GM19099 (cell line): ENCODE results near the gene BAG2.

Experiments
- POLR2A ChIP-seq: IDR thresholded peaks from 3 replicates; pipeline ENCODE4 v1.6.1; 2011; ENCODE audit warnings: low read depth; ENCODE audit not compliant: insufficient read length; ENCODE audit errors: extremely low read depth

The BAG2 gene

GRCh38 chr6:57201718-57202117 lies 29.6 kb downstream of the BAG2 start:
- TF ChIP-seq POLR2A: no peak

DNA sequence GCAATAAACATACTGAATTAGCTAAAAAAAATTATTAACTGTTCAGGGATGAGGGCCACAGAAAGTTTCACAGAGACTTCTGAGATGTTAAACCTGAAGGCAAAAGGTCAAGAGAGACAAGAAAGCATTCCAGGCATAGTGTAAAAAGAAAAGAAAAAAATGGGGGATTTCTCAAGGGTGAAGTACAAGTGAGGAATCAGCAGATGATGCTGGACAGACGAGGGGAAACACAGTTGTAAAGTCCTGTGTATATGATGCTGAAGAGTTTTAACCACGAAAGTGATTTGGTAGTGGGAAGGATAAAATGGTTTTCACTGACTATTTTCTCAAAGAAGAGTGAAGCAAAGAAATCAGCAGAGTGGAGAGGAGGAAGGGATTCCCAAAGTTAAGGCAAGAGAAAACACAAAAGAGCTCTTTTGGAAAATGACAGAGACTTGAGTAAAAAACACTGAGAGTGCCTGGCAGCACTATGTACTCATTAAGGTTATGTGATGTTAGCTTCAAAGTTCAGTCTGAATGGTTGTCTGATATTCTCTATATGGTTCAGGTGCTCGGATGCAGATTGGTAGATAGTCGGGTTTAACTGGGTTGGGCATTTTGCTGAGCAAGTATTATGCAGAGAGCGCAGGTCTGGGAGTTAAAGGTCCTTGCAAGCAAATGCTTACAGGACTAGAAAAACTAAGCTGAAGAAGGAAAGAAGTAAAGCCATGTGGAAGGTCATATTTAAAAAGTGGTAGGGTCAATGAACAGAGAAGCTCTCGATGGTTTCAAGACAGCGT lies 33.6 kb downstream of the BAG2 start:
- TF ChIP-seq POLR2A: no peak

- TF ChIP-seq POLR2A: no peak
Observed at GRCh38 chr6:57207141-57207540, 35.0 kb downstream of the BAG2 start.

- no peak for TF ChIP-seq POLR2A
Observed at GRCh38 chr6:57207872-57208271, 35.7 kb downstream of the BAG2 start.

GRCh38 chr6:57209030-57209429 lies 36.9 kb downstream of the BAG2 start:
- TF ChIP-seq POLR2A: no peak

DNA sequence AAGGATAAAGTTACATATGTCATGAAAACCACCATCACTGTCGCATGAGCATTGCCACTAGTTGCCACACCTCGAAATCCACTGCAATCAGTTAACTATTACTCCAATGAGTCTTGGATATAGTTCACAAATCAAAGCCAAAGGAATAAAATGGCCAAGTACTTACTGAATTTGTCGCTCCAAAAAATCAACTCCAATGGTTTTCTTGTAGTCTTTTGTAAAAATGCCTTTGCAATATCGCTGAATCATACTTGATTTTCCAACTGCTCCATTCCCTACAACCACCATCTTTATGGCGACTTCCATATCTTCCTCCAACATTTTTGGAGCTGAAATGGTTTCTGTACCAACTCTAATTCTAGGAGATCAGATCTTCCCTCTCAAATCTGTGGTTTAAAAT lies 37.9 kb downstream of the BAG2 start:
- TF ChIP-seq POLR2A: no peak

GRCh38 chr6:57215260-57215659 lies 43.1 kb downstream of the BAG2 start:
- no peak for TF ChIP-seq POLR2A

DNA sequence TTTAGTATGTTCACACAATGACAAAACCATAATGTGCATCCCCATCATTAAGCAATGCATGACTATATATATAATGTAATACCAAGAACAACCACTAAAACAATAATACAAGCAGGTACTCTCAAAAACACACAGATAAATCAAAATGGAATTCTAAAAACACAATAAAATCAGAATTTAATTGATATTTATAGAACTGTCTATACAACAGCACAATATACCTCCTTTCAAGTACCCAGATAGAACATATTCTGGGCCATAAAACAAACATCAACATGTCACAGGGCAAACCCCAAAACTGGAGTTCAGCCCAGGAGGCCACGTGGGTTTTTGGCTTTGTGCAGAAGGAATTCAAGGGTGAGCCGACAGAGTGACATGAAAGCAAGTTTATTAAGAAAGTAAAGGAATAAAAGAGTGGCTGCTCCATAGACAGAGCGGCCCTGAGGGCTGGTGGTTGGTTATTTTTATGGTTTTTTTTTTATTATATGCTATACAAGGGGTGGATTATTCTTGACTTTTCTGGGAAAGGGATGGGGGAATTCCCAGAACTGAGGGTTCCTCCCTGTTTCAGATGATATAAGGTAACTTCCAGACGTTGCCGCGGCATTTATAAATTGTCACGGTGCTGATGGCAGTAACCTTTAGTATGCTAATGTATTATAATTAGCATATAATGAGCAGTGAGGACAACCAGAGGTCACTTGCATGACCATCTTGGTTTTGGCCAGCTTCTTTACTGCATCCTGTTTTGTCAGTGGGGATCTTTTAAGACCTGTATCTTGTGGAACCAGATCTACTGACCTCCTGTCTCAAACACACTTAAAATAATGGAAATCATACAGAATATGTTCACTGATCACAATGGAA lies 44.3 kb downstream of the BAG2 start:
- no peak for TF ChIP-seq POLR2A

DNA sequence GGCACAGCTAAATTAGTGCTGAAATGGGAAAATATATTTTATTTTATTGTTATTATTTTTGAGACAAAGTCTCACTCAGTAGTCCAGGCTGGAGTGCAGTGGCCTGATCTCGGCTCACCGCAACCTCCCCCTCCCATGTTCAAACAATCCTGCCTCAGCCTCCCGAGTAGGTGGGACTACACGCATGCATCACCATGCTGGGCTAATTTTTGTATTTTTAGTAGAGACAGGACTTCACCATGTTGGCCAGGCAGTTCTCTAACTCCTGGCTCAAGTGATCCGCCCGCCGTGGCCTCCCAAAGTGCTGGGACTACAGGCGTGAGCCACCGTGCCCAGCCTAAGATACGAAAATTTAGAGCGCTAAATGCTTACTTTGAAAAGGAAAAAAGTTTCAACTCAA lies 45.1 kb downstream of the BAG2 start:
- TF ChIP-seq POLR2A: no peak

GRCh38 chr6:57220083-57220703 lies 48.1 kb downstream of the BAG2 start:
- no peak for TF ChIP-seq POLR2A

DNA sequence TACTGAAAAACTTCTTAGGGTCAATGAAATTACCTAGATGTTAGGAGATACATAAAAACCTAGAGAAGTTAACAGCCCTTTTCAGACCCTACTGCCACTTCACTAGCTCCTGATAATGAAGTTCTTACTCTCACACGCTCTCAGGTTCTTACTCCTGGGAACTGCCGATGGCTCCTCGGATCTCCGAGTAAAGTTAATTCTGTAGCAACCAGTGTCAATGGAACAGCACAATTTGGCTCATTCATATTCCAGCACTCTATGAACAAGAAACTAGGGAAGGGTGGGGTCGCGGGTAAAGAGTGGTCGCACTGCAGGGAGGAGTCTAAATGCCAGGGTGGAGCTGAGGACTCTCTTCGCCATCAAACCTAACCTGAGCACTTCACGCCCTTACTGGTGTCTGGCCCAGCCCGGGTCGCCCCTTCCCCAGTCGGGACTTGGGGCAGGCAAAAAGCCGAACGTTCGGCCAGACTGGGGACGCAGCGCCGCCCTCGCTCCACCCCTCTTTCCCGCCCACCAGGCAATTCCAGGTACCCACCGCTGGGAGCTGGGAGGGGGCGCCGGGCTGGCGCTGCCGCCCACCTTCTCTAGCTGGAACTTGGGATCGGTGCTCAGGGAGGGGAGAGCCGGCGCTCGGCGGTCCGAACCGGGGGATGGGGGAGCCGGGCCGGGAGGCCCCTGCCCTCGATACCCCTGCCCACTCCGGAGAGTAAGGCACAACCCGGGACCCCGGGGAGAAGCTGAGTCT lies 49.2 kb downstream of the BAG2 start:
- TF ChIP-seq POLR2A: peak; percentile 53

GRCh38 chr6:57221936-57222742 lies 50.0 kb downstream of the BAG2 start, which contains the start of gene RAB23:
Gene RAB23 (minus strand): TSS chr6:57222307. CDS start chr6:57210380, 11,927 bp downstream.
- TF ChIP-seq POLR2A: peak; percentile 79

GRCh38 chr6:57222743-57223077 lies 50.6 kb downstream of the BAG2 start:
- no peak for TF ChIP-seq POLR2A

- TF ChIP-seq POLR2A: no peak
Observed at GRCh38 chr6:57224769-57225515, 52.8 kb downstream of the BAG2 start.

- TF ChIP-seq POLR2A: no peak
Observed at GRCh38 chr6:57226221-57226620, 54.1 kb downstream of the BAG2 start.
